HCT116 (cell line): ENCODE measurements around the gene LKAAEAR1. TPM values are rescaled to one million over a fixed set of nuclear protein-coding genes. Genes with fewer than 3 reads are reported as not detected.
A peak's percentile ranks its signal among the peaks of the same experiment; 100 is the strongest.

Experiments used
- ATAC-seq: fragments of 200-7000 bp; cut with Tn5 transposase; 2 replicates; pipeline ENCODE4 v1.9.1; 2020; ENCODE audit warnings: mild to moderate bottlenecking, moderate library complexity
- BruUV-seq: library from RNA; stranded (reverse); fragments of 400-500 nt; replicated peaks from 2 replicates; lab custom pipeline; 2021; lab: Mats Ljungman, UMichigan
- CTCF ChIA-PET: fragments of 300-600 bp; sonication (Branson Sonifier 250); formaldehyde crosslinking; loops from one replicate; lab custom pipeline; 2021; ENCODE audit warnings: antibody characterized with exemption; lab: Charles Lee
- POLR2A ChIA-PET: fragments of 300-600, 350-600 bp; sonication (Branson Sonifier 250); formaldehyde crosslinking; loops from one replicate; lab custom pipeline; 2021; ENCODE audit warnings: antibody characterized with exemption; lab: Charles Lee
- RAD21 ChIA-PET, 2 experiments: fragments of 300-600 bp; sonication (Branson Sonifier 250); formaldehyde crosslinking; loops; one replicate each; lab custom pipeline; 2023; ENCODE audit warnings: low total read pairs in 2 of 2; ENCODE audit not compliant: uncharacterized antibody in 2 of 2, unreplicated experiment in 2 of 2, low non-redundant PET in 1 of 2; lab: Charles Lee
- DNase-seq: peaks from one replicate; pipeline ENCODE4 v3.0.0-alpha.2; 2010; ENCODE audit warnings: low read depth, low spot score
- H2AFZ ChIP-seq: fragments of 200-600 bp; shearing (Covaris generic), sonication (generic); 2 replicates; pipeline ENCODE4 v1.6.1; 2017; ENCODE audit warnings: low read depth, mixed run types, mixed read lengths, antibody characterized with exemption, low read length; ENCODE audit not compliant: poor library complexity, severe bottlenecking
- H3K27ac ChIP-seq: 2 replicates; pipeline ENCODE4 v1.5.1; 2012; ENCODE audit warnings: low read depth, low read length
- H3K27me3 ChIP-seq: fragments of 200-600 bp; sonication (generic); 2 replicates; pipeline ENCODE4 v1.6.1; 2016; ENCODE audit warnings: mixed run types, low read length, mixed read lengths; ENCODE audit not compliant: insufficient read depth
- H3K36me3 ChIP-seq, 2 experiments: fragments of 200-500 bp in 1 of 2; fragments of 200-600 bp in 1 of 2; sonication (Bioruptor generic) in 1 of 2; sonication (generic) in 1 of 2; 2 replicates each; pipeline versions ENCODE4 v1.5.1 to v1.6.1; 2014 to 2016; ENCODE audit warnings: low read length in 2 of 2, inconsistent platforms in 1 of 2, mixed read lengths in 1 of 2, mixed run types in 1 of 2; ENCODE audit not compliant: insufficient read depth in 2 of 2, control insufficient read depth in 1 of 2
- H3K4me1 ChIP-seq, 2 experiments: fragments of 200-600 bp in 1 of 2; sonication (generic) in 1 of 2; 2 replicates each; pipeline versions ENCODE4 v1.5.1 to v1.6.1; 2012 to 2017; ENCODE audit warnings: low read length in 2 of 2, inconsistent platforms in 1 of 2, mild to moderate bottlenecking in 1 of 2, mixed read lengths in 1 of 2, mixed run types in 1 of 2, moderate library complexity in 1 of 2; ENCODE audit not compliant: insufficient read depth in 2 of 2, control insufficient read depth in 1 of 2
- H3K4me2 ChIP-seq: fragments of 200-600 bp; sonication (generic); 2 replicates; pipeline ENCODE4 v1.6.1; 2017; ENCODE audit warnings: mixed run types, low read length, mixed read lengths
- H3K4me3 ChIP-seq, 2 experiments: fragments of 200-600 bp in 1 of 2; sonication (generic) in 1 of 2; replicated peaks in 1 of 2; 2 replicates each; pipeline ENCODE4 v1.5.1; 2011 to 2016; ENCODE audit warnings: low read length in 2 of 2, control low read depth in 1 of 2, low read depth in 1 of 2, mild to moderate bottlenecking in 1 of 2, mixed read lengths in 1 of 2, mixed run types in 1 of 2
- H3K79me2 ChIP-seq: fragments of 200-600 bp; sonication (generic); 2 replicates; pipeline ENCODE4 v1.6.1; 2017; ENCODE audit warnings: mild to moderate bottlenecking, mixed run types, low read length, moderate library complexity, mixed read lengths; ENCODE audit not compliant: insufficient read depth
- H3K9ac ChIP-seq: fragments of 200-600 bp; sonication (generic); 2 replicates; pipeline ENCODE4 v1.6.1; 2016; ENCODE audit warnings: low read length, mixed read lengths
- H3K9me2 ChIP-seq: fragments of 200-600 bp; sonication (generic), shearing (Covaris generic); 2 replicates; pipeline ENCODE4 v1.6.1; 2017; ENCODE audit warnings: mixed run types, mild to moderate bottlenecking, moderate library complexity; ENCODE audit not compliant: insufficient read depth
- H3K9me3 ChIP-seq, 2 experiments: fragments of 200-500 bp in 1 of 2; fragments of 200-600 bp in 1 of 2; sonication (Bioruptor generic) in 1 of 2; sonication (generic) in 1 of 2; 2 replicates each; pipeline ENCODE4 v1.6.1; 2014 to 2017; ENCODE audit warnings: low read length in 2 of 2, mixed read lengths in 2 of 2, inconsistent platforms in 1 of 2, low read depth in 1 of 2, mild to moderate bottlenecking in 1 of 2, mixed run types in 1 of 2, moderate library complexity in 1 of 2; ENCODE audit not compliant: control insufficient read depth in 1 of 2, insufficient read depth in 1 of 2
- H4K20me1 ChIP-seq: fragments of 200-600 bp; sonication (generic), shearing (Covaris generic); 2 replicates; pipeline ENCODE4 v1.6.1; 2017; ENCODE audit warnings: mixed run types, mild to moderate bottlenecking, moderate library complexity; ENCODE audit not compliant: insufficient read depth
- ATF3 ChIP-seq: IDR thresholded peaks from 2 replicates; pipeline ENCODE4 v1.6.1; 2012
- CBX3 ChIP-seq: IDR thresholded peaks from 2 replicates; pipeline ENCODE4 v1.6.1; 2012; ENCODE audit warnings: low read depth
- CEBPB ChIP-seq: IDR thresholded peaks from 2 replicates; pipeline ENCODE4 v1.6.1; 2012; ENCODE audit warnings: low read depth
- EZH2 ChIP-seq: fragments of 200-600 bp; sonication (generic); IDR thresholded peaks from 2 replicates; pipeline ENCODE4 v1.6.1; 2017; ENCODE audit warnings: antibody characterized with exemption, mixed run types
- EZH2phosphoT487 ChIP-seq: fragments of 200-600 bp; IDR thresholded peaks from 2 replicates; pipeline ENCODE4 v1.6.1; 2018; ENCODE audit warnings: antibody characterized with exemption, borderline replicate concordance
- POLR2A ChIP-seq: IDR thresholded peaks from 2 replicates; pipeline ENCODE4 v1.7.0; 2011; ENCODE audit warnings: borderline replicate concordance; ENCODE audit not compliant: insufficient read depth, insufficient read length; ENCODE audit errors: extremely low read depth
- POLR2AphosphoS5 ChIP-seq: IDR thresholded peaks from 2 replicates; pipeline ENCODE4 v1.6.1; 2011; ENCODE audit warnings: mild to moderate bottlenecking, low read depth, low read length, moderate library complexity
- RAD21 ChIP-seq: IDR thresholded peaks from 2 replicates; pipeline ENCODE4 v1.6.1; 2012; ENCODE audit warnings: low read depth, mild to moderate bottlenecking
- SIN3A ChIP-seq: IDR thresholded peaks from 2 replicates; pipeline ENCODE4 v1.6.1; 2012; ENCODE audit warnings: low read depth
- SP1 ChIP-seq: IDR thresholded peaks from 2 replicates; pipeline ENCODE4 v1.6.1; 2012; ENCODE audit warnings: low read depth
- SRF ChIP-seq: IDR thresholded peaks from 2 replicates; pipeline ENCODE4 v1.6.1; 2012; ENCODE audit warnings: low read depth
- TCF7L2 ChIP-seq: IDR thresholded peaks from 2 replicates; pipeline ENCODE4 v1.7.0; 2011; ENCODE audit warnings: borderline replicate concordance, inconsistent platforms; ENCODE audit not compliant: insufficient read depth, insufficient read length; ENCODE audit errors: extremely low read depth
- ZNF274 ChIP-seq: fragments of 200-500 bp; sonication (Bioruptor generic); IDR thresholded peaks from 2 replicates; pipeline ENCODE4 v1.6.1; 2014; ENCODE audit warnings: mild to moderate bottlenecking, low read depth, low read length, inconsistent platforms
- intact Hi-C: fragments of 100-400 bp; cut with micrococcal nuclease; formaldehyde crosslinking; loops from 2 replicates; pipeline ENCODE4 v1.10.0; 2022
- total RNA-seq: library from RNA; stranded (reverse); gene quantifications from one replicate; pipeline ENCODE4 v1.2.1, GENCODE V29; 2021; ENCODE audit not compliant: unreplicated experiment
- TF ChIP-seq, protein P1 (sequence below), 3 experiments: fragments of 200-600 bp in 1 of 3; sonication (generic) in 1 of 3; IDR thresholded peaks in 2 of 3; conservative IDR thresholded peaks in 1 of 3; 2 replicates each; pipeline ENCODE4 v1.5.1; 2012 to 2017; ENCODE audit warnings: low read depth in 2 of 3, low read length in 2 of 3, antibody characterized with exemption in 1 of 3, borderline replicate concordance in 1 of 3, control low read depth in 1 of 3, mild to moderate bottlenecking in 1 of 3, mixed read lengths in 1 of 3, mixed run types in 1 of 3, moderate library complexity in 1 of 3; ENCODE audit not compliant: insufficient read depth in 1 of 3
- TF ChIP-seq, protein P2 (sequence below): IDR thresholded peaks from 2 replicates; pipeline ENCODE4 v1.6.1; 2012
- TF ChIP-seq, protein P3 (sequence below): IDR thresholded peaks from 2 replicates; pipeline ENCODE4 v1.6.1; 2011; ENCODE audit warnings: mild to moderate bottlenecking, low read length, moderate library complexity; ENCODE audit not compliant: insufficient replicate concordance; ENCODE audit errors: extremely low read depth

The LKAAEAR1 gene
- total RNA-seq, 1 experiment from 2014 or later = not detected

GRCh38 chr20:64131406-64131805 lies 47.2 kb upstream of the LKAAEAR1 start:
- ChIA-PET RAD21 (no interaction called here), CTCF (interaction anchor here (0.6 kb wide), 2 partner anchors 29 to 751 kb away, joined by 3 read pairs; no protein-coding TSS in a partner anchor)
- no peak overlapping the region for H3K4me3 ChIP-seq
- intact Hi-C loops = no loop called here
- no peaks in the 10 kb centered on the region for H3K9me3 ChIP-seq
- H3K9ac ChIP-seq = no peak overlapping the region
- ATAC-seq = peak; percentile 92
- BruUV-seq = no TSS peak
- H3K36me3 ChIP-seq = no peaks in the 10 kb centered on the region
- TF ChIP-seq ZNF274 = no peak
- TF ChIP-seq, protein P1, sequence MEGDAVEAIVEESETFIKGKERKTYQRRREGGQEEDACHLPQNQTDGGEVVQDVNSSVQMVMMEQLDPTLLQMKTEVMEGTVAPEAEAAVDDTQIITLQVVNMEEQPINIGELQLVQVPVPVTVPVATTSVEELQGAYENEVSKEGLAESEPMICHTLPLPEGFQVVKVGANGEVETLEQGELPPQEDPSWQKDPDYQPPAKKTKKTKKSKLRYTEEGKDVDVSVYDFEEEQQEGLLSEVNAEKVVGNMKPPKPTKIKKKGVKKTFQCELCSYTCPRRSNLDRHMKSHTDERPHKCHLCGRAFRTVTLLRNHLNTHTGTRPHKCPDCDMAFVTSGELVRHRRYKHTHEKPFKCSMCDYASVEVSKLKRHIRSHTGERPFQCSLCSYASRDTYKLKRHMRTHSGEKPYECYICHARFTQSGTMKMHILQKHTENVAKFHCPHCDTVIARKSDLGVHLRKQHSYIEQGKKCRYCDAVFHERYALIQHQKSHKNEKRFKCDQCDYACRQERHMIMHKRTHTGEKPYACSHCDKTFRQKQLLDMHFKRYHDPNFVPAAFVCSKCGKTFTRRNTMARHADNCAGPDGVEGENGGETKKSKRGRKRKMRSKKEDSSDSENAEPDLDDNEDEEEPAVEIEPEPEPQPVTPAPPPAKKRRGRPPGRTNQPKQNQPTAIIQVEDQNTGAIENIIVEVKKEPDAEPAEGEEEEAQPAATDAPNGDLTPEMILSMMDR (IDR thresholded peaks at IDR 0.05 in 2 of 3, conservative IDR thresholded peaks at IDR 0.05 in 1 of 3; ENCODE audit: borderline replicate concordance in 1 of 3, insufficient read depth in 1 of 3, low read depth in 2 of 3, low read length in 2 of 3) = peak; percentile 26 to 42 (median 40); a peak in 4 of 6 replicates
- TF ChIP-seq, protein P2, sequence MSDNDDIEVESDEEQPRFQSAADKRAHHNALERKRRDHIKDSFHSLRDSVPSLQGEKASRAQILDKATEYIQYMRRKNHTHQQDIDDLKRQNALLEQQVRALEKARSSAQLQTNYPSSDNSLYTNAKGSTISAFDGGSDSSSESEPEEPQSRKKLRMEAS = 0 out of 2 replicates have a peak, but pooled peaks have one; percentile 47
- TF ChIP-seq RAD21 = peak; percentile 36; the same call in 1 of the 2 replicates
- no peak for TF ChIP-seq SIN3A
- TF ChIP-seq, all 23 proteins: peak for 3
- Histone ChIP-seq H3K27me3 (no peaks in the 10 kb centered on the region), H3K4me2 (no peak overlapping the region), H3K4me1 (no peaks in the 10 kb centered on the region), H2AFZ (no peak overlapping the region), H3K79me2 (no peaks in the 10 kb centered on the region), H4K20me1 (no peaks in the 10 kb centered on the region), H3K9me2 (no peaks in the 10 kb centered on the region), H3K27ac (no peak overlapping the region)
- no peak for DNase-seq
- POLR2A ChIA-PET = no interaction called here

- Histone ChIP-seq H3K27ac (no peak overlapping the region), H3K9me2 (no peaks in the 10 kb centered on the region), H3K4me1 (no peaks in the 10 kb centered on the region), H4K20me1 (no peaks in the 10 kb centered on the region), H3K4me2 (no peak overlapping the region), H2AFZ (no peak overlapping the region), H3K4me3 (no peak overlapping the region), H3K36me3 (no peaks in the 10 kb centered on the region), H3K79me2 (no peaks in the 10 kb centered on the region), H3K27me3 (no peaks in the 10 kb centered on the region), H3K9me3 (no peaks in the 10 kb centered on the region), H3K9ac (no peak overlapping the region)
- BruUV-seq = no TSS peak
- CTCF ChIA-PET = no interaction called here
- POLR2A ChIA-PET = no interaction called here
- ATAC-seq = no peak
- intact Hi-C loops = no loop called here
- RAD21 ChIA-PET = no interaction called here
- no peak for DNase-seq
- TF ChIP-seq ATF3 = no peak
- no peak for TF ChIP-seq SP1
- no peak for TF ChIP-seq ZNF274
- TF ChIP-seq CEBPB = no peak
- TF ChIP-seq RAD21 = no peak
- no peak for TF ChIP-seq EZH2phosphoT487
- no peak for TF ChIP-seq POLR2AphosphoS5
- TF ChIP-seq TCF7L2 = no peak
- TF ChIP-seq, protein P3, sequence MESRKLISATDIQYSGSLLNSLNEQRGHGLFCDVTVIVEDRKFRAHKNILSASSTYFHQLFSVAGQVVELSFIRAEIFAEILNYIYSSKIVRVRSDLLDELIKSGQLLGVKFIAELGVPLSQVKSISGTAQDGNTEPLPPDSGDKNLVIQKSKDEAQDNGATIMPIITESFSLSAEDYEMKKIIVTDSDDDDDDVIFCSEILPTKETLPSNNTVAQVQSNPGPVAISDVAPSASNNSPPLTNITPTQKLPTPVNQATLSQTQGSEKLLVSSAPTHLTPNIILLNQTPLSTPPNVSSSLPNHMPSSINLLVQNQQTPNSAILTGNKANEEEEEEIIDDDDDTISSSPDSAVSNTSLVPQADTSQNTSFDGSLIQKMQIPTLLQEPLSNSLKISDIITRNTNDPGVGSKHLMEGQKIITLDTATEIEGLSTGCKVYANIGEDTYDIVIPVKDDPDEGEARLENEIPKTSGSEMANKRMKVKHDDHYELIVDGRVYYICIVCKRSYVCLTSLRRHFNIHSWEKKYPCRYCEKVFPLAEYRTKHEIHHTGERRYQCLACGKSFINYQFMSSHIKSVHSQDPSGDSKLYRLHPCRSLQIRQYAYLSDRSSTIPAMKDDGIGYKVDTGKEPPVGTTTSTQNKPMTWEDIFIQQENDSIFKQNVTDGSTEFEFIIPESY = no peak
- TF ChIP-seq CBX3 = no peak
- no peak for TF ChIP-seq SRF
- no peak for TF ChIP-seq POLR2A
- no peak for TF ChIP-seq EZH2
These were observed 46.7 kb upstream of the LKAAEAR1 start for GRCh38 chr20:64130876-64131275.
